Neural cell (in vitro differentiated cells): Measurements from ENCODE around the gene INSM1.

Experiments
- POLR2AphosphoS5 ChIP-seq: IDR thresholded peaks from 2 replicates; pipeline ENCODE4 v1.6.1; 2012
- TAF1 ChIP-seq: IDR thresholded peaks from 2 replicates; pipeline ENCODE4 v1.6.1; 2012; ENCODE audit warnings: low read depth
- TF ChIP-seq, protein P1 (sequence below): fragments of 450-650 bp; IDR thresholded peaks from 2 replicates; pipeline ENCODE4 v1.5.1; 2014; ENCODE audit warnings: antibody characterized with exemption, mild to moderate bottlenecking, moderate library complexity; ENCODE audit not compliant: poor library complexity, severe bottlenecking
- TF ChIP-seq, protein P2 (sequence below): IDR thresholded peaks from 2 replicates; pipeline ENCODE4 v1.6.1; 2012; ENCODE audit warnings: borderline replicate concordance

- TF ChIP-seq TAF1 (no peak), POLR2AphosphoS5 (no peak)
- TF ChIP-seq, protein P1, sequence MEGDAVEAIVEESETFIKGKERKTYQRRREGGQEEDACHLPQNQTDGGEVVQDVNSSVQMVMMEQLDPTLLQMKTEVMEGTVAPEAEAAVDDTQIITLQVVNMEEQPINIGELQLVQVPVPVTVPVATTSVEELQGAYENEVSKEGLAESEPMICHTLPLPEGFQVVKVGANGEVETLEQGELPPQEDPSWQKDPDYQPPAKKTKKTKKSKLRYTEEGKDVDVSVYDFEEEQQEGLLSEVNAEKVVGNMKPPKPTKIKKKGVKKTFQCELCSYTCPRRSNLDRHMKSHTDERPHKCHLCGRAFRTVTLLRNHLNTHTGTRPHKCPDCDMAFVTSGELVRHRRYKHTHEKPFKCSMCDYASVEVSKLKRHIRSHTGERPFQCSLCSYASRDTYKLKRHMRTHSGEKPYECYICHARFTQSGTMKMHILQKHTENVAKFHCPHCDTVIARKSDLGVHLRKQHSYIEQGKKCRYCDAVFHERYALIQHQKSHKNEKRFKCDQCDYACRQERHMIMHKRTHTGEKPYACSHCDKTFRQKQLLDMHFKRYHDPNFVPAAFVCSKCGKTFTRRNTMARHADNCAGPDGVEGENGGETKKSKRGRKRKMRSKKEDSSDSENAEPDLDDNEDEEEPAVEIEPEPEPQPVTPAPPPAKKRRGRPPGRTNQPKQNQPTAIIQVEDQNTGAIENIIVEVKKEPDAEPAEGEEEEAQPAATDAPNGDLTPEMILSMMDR: no peak
- TF ChIP-seq, protein P2, sequence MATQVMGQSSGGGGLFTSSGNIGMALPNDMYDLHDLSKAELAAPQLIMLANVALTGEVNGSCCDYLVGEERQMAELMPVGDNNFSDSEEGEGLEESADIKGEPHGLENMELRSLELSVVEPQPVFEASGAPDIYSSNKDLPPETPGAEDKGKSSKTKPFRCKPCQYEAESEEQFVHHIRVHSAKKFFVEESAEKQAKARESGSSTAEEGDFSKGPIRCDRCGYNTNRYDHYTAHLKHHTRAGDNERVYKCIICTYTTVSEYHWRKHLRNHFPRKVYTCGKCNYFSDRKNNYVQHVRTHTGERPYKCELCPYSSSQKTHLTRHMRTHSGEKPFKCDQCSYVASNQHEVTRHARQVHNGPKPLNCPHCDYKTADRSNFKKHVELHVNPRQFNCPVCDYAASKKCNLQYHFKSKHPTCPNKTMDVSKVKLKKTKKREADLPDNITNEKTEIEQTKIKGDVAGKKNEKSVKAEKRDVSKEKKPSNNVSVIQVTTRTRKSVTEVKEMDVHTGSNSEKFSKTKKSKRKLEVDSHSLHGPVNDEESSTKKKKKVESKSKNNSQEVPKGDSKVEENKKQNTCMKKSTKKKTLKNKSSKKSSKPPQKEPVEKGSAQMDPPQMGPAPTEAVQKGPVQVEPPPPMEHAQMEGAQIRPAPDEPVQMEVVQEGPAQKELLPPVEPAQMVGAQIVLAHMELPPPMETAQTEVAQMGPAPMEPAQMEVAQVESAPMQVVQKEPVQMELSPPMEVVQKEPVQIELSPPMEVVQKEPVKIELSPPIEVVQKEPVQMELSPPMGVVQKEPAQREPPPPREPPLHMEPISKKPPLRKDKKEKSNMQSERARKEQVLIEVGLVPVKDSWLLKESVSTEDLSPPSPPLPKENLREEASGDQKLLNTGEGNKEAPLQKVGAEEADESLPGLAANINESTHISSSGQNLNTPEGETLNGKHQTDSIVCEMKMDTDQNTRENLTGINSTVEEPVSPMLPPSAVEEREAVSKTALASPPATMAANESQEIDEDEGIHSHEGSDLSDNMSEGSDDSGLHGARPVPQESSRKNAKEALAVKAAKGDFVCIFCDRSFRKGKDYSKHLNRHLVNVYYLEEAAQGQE: no peak
These were observed 25.8 kb upstream of the INSM1 start for GRCh38 chr20:20342066-20342465.
